Liver (tissue), 9 donors: ENCODE data around the gene TMTC1. TPM values are rescaled to one million over a fixed set of nuclear protein-coding genes. Genes with fewer than 3 reads are reported as not detected.

Source experiments
- DNase-seq: peaks from one replicate; pipeline ENCODE4 v3.0.0-alpha.2; 2017; ENCODE audit warnings: low spot score
- H3K27ac ChIP-seq, 2 donors: one replicate each; pipeline ENCODE4 v1.7.0; 2013; ENCODE audit warnings: inconsistent platforms in 2 of 2, low read length in 2 of 2, control low read depth in 1 of 2, low read depth in 1 of 2, mild to moderate bottlenecking in 1 of 2
- H3K27me3 ChIP-seq, 4 donors: one replicate each; pipeline versions ENCODE4 v1.6.1 to v1.7.0; 2013; ENCODE audit warnings: low read length in 3 of 4, inconsistent platforms in 1 of 4, mild to moderate bottlenecking in 1 of 4, moderate library complexity in 1 of 4; ENCODE audit not compliant: control insufficient read depth in 4 of 4, insufficient read depth in 4 of 4
- H3K36me3 ChIP-seq, 4 donors: one replicate each; pipeline versions ENCODE4 v1.6.1 to v1.7.0; 2013; ENCODE audit warnings: low read length in 3 of 4, mild to moderate bottlenecking in 3 of 4, low read depth in 1 of 4, moderate library complexity in 1 of 4; ENCODE audit not compliant: control insufficient read depth in 4 of 4, insufficient read depth in 3 of 4
- H3K4me1 ChIP-seq, 4 donors: one replicate each; pipeline versions ENCODE4 v1.6.1 to v1.7.0; 2013; ENCODE audit warnings: low read length in 3 of 4, mild to moderate bottlenecking in 3 of 4, moderate library complexity in 1 of 4; ENCODE audit not compliant: control insufficient read depth in 4 of 4, insufficient read depth in 4 of 4
- H3K4me3 ChIP-seq, 3 donors: one replicate each; pipeline versions ENCODE4 v1.6.1 to v1.7.0; 2013; ENCODE audit warnings: low read length in 3 of 3, control low read depth in 1 of 3, low read depth in 1 of 3, mild to moderate bottlenecking in 1 of 3
- H3K9ac ChIP-seq, 2 donors: one replicate each; pipeline ENCODE4 v1.7.0; 2013; ENCODE audit warnings: low read length in 2 of 2, mild to moderate bottlenecking in 2 of 2, moderate library complexity in 2 of 2, control low read depth in 1 of 2, low read depth in 1 of 2
- H3K9me3 ChIP-seq, 4 donors: one replicate each; pipeline versions ENCODE4 v1.6.1 to v1.7.0; 2013; ENCODE audit warnings: low read length in 3 of 4; ENCODE audit not compliant: control insufficient read depth in 4 of 4
- ATF3 ChIP-seq: IDR thresholded peaks from 2 replicates; pipeline ENCODE4 v1.6.1; 2016; ENCODE audit warnings: antibody characterized with exemption
- CTCF ChIP-seq: fragments of 150-350 bp; IDR thresholded peaks from 2 replicates; pipeline ENCODE4 v1.5.1; 2017; ENCODE audit warnings: improper control_type of control experiment, low read depth, low read length; ENCODE audit not compliant: missing input control
- EGR1 ChIP-seq, 2 donors: IDR thresholded peaks; 2 replicates each; pipeline ENCODE4 v1.6.1; 2016 to 2018; ENCODE audit warnings: antibody characterized with exemption in 2 of 2, low read depth in 2 of 2
- FOXA1 ChIP-seq: IDR thresholded peaks from 2 replicates; pipeline ENCODE4 v1.6.1; 2016; ENCODE audit warnings: antibody characterized with exemption
- FOXA2 ChIP-seq: IDR thresholded peaks from 2 replicates; pipeline ENCODE4 v1.6.1; 2016; ENCODE audit warnings: antibody characterized with exemption
- GABPA ChIP-seq, 2 donors: IDR thresholded peaks in 1 of 2; conservative IDR thresholded peaks in 1 of 2; 2 replicates each; pipeline ENCODE4 v1.6.1; 2016; ENCODE audit warnings: antibody characterized with exemption in 2 of 2, mild to moderate bottlenecking in 1 of 2, moderate library complexity in 1 of 2
- HNF4A ChIP-seq, 2 donors: conservative IDR thresholded peaks; 2 replicates each; pipeline ENCODE4 v1.6.1; 2016; ENCODE audit warnings: antibody characterized with exemption in 2 of 2, mild to moderate bottlenecking in 2 of 2
- HNF4G ChIP-seq: IDR thresholded peaks from 2 replicates; pipeline ENCODE4 v1.6.1; 2016; ENCODE audit warnings: antibody characterized with exemption
- JUND ChIP-seq, 2 donors: IDR thresholded peaks; 2 replicates each; pipeline ENCODE4 v1.6.1; 2016; ENCODE audit warnings: antibody characterized with exemption in 2 of 2
- NR2F2 ChIP-seq: IDR thresholded peaks from 2 replicates; pipeline ENCODE4 v1.6.1; 2016; ENCODE audit warnings: antibody characterized with exemption
- RAD21 ChIP-seq, 2 donors: IDR thresholded peaks; 2 replicates each; pipeline ENCODE4 v1.6.1; 2016; ENCODE audit warnings: antibody characterized with exemption in 2 of 2, mild to moderate bottlenecking in 2 of 2
- REST ChIP-seq: IDR thresholded peaks from 2 replicates; pipeline ENCODE4 v1.6.1; 2016; ENCODE audit warnings: antibody characterized with exemption, mild to moderate bottlenecking
- RXRA ChIP-seq, 2 donors: IDR thresholded peaks; 2 replicates each; pipeline ENCODE4 v1.6.1; 2017 to 2018; ENCODE audit warnings: antibody characterized with exemption in 2 of 2, mild to moderate bottlenecking in 1 of 2
- SP1 ChIP-seq: IDR thresholded peaks from 2 replicates; pipeline ENCODE4 v1.6.1; 2018; ENCODE audit warnings: antibody characterized with exemption, mild to moderate bottlenecking
- TAF1 ChIP-seq: conservative IDR thresholded peaks from 2 replicates; pipeline ENCODE4 v1.6.1; 2016; ENCODE audit warnings: antibody characterized with exemption, mild to moderate bottlenecking
- YY1 ChIP-seq: IDR thresholded peaks from 2 replicates; pipeline ENCODE4 v1.6.1; 2016; ENCODE audit warnings: antibody characterized with exemption, mild to moderate bottlenecking
- WGBS: extraction: QIAGEN DNeasy Blood & Tissue Kit; methylation state at CpG from one replicate; pipeline ENCODE4 v1.1.7; 2013; 5-methylcytosine and 5-hydroxymethylcytosine counted together
- polyA plus RNA-seq, 2 donors: library from polyadenylated mRNA; stranded (reverse) in 1 of 2; unstranded in 1 of 2; fragments of 200-250 nt in 1 of 2; fragments of >200 nt in 1 of 2; fragmentation: Nextera tagmentation in 1 of 2; extraction: Ambion mirVana in 1 of 2; gene quantifications; one replicate each; pipeline versions ENCODE4 v1.2.1 to v1.2.3, GENCODE V29; 2013 to 2015
- total RNA-seq, 2 donors: library from RNA; depleted of rRNA; stranded (reverse); fragments of >200 nt; gene quantifications; one replicate each; pipeline ENCODE4 v1.2.3, GENCODE V29; 2014
- donor health status: healthy.
- donor health status: healthy.
- donor health status: healthy.
- donor health status: healthy.
- donor health status: healthy.

TMTC1 gene
- total and polyA plus RNA-seq, 4 donors: 0.76 to 3.3 (median 2.1) TPM

- H3K4me3 ChIP-seq: no peak overlapping the region
- no peaks in the 10 kb centered on the region for H3K27me3 ChIP-seq
- no peaks in the 10 kb centered on the region for H3K9me3 ChIP-seq
- TF ChIP-seq FOXA1: no peak
- no peak for TF ChIP-seq FOXA2
- TF ChIP-seq ATF3: no peak
- TF ChIP-seq TAF1: no peak
- TF ChIP-seq RAD21 (IDR thresholded peaks at IDR 0.05): no peak
- no peak for TF ChIP-seq JUND (IDR thresholded peaks at IDR 0.05)
- no peak for TF ChIP-seq YY1
- no peak for TF ChIP-seq RXRA (IDR thresholded peaks at IDR 0.05)
- TF ChIP-seq HNF4G: no peak
- no peak for TF ChIP-seq GABPA (IDR thresholded peaks at IDR 0.05 in 1 of 2, conservative IDR thresholded peaks at IDR 0.05 in 1 of 2)
- TF ChIP-seq NR2F2: no peak
- TF ChIP-seq EGR1 (IDR thresholded peaks at IDR 0.05; ENCODE audit: low read depth in 2 of 2): no peak
- TF ChIP-seq REST: no peak
- no peak for TF ChIP-seq CTCF
- no peak for TF ChIP-seq HNF4A (conservative IDR thresholded peaks at IDR 0.05)
- no peak for TF ChIP-seq SP1
- H3K36me3 ChIP-seq: no peaks in the 10 kb centered on the region
- 43% methylated on average over 1 of the region's 1 CpG for WGBS
- no peak overlapping the region for H3K9ac ChIP-seq
- DNase-seq: no peak
- H3K4me1 ChIP-seq: peaks cover 0 to 4% (median 0%) of the 10 kb centered on the region in 4 donors
- no peak overlapping the region for H3K27ac ChIP-seq
Measured at GRCh38 chr12:29455087-29455486, 328.7 kb downstream of the TMTC1 start.

DNA sequence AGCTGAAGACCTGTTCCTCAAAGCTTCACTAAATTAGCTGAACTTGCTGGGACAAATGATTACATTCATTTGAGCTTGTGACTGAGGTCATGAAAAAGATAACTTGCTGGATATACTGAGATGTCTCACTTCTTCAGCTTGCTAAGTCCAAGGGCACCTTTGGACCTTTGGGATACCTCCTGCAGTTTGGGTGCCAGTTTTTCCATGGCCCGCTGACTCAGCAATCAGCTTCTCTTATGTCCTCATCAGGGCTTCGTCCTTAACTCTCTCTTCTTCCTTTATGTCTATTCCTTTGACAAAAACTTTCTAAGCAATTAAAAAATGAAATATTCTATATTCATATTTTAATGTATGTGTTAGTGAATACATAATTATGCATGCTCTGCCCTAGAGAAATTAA lies 331.9 kb downstream of the TMTC1 start:
- H3K4me3 ChIP-seq: no peak overlapping the region
- TF ChIP-seq HNF4G (peak; percentile 18), CTCF (no peak), FOXA1 (no peak), HNF4A (conservative IDR thresholded peaks at IDR 0.05) (peak; percentile 55 to 71), GABPA (IDR thresholded peaks at IDR 0.05 in 1 of 2, conservative IDR thresholded peaks at IDR 0.05 in 1 of 2) (no peak), NR2F2 (no peak), RAD21 (IDR thresholded peaks at IDR 0.05) (no peak)
- WGBS: 39% methylated on average over 2 of the region's 2 CpGs
- no peak overlapping the region for H3K9ac ChIP-seq
- H3K36me3 ChIP-seq: no peaks in the 10 kb centered on the region
- H3K27ac ChIP-seq: no peak overlapping the region
- no peaks in the 10 kb centered on the region for H3K27me3 ChIP-seq
- DNase-seq: no peak
- H3K4me1 ChIP-seq: peaks cover 0 to 4% (median 0%) of the 10 kb centered on the region in 4 donors
- no peaks in the 10 kb centered on the region for H3K9me3 ChIP-seq
